Measurements from ENCODE around the gene FAM120C.
A peak's percentile ranks its signal among the peaks of the same experiment; 100 is the strongest.

The FAM120C gene

GRCh38 chrX:54063361-54063760 is 119.7 kb downstream of the FAM120C start:
- Histone ChIP-seq H3K9ac (no peak overlapping the region), H3K79me2 (ENCODE audit: insufficient read depth, low read depth) (no peaks in the 10 kb centered on the region), H3K4me2 (no peak overlapping the region), H3K4me3 (IDR thresholded peaks at IDR 0.05; ENCODE audit: insufficient read depth, low read depth, low read length) (no peak overlapping the region), H3K36me3 (ENCODE audit: insufficient read depth) (no peaks in the 10 kb centered on the region), H3K4me1 (ENCODE audit: low read depth, poor library complexity, severe bottlenecking) (no peaks in the 10 kb centered on the region), H4K20me1 (ENCODE audit: insufficient read depth) (no peaks in the 10 kb centered on the region), H3K27me3 (ENCODE audit: insufficient read depth, low read depth) (no peaks in the 10 kb centered on the region), H3K27ac (no peak overlapping the region), H2AFZ (ENCODE audit: low read depth) (no peak overlapping the region)
- no peak for TF ChIP-seq CTCF (conservative IDR thresholded peaks at IDR 0.05; ENCODE audit: low read depth, low read length)

GRCh38 chrX:54049801-54050200 is 133.3 kb downstream of the FAM120C start:
- Histone ChIP-seq H3K9ac (no peak overlapping the region), H3K36me3 (ENCODE audit: insufficient read depth) (no peaks in the 10 kb centered on the region), H3K4me1 (ENCODE audit: low read depth, poor library complexity, severe bottlenecking) (peaks cover 11% of the 10 kb centered on the region), H3K79me2 (ENCODE audit: insufficient read depth, low read depth) (no peaks in the 10 kb centered on the region), H3K27ac (no peak overlapping the region), H3K4me3 (IDR thresholded peaks at IDR 0.05; ENCODE audit: insufficient read depth, low read depth, low read length) (no peak overlapping the region), H3K4me2 (no peak overlapping the region), H3K27me3 (ENCODE audit: insufficient read depth, low read depth) (no peaks in the 10 kb centered on the region), H2AFZ (ENCODE audit: low read depth) (no peak overlapping the region), H4K20me1 (ENCODE audit: insufficient read depth) (no peaks in the 10 kb centered on the region)
- no peak for TF ChIP-seq CTCF (conservative IDR thresholded peaks at IDR 0.05; ENCODE audit: low read depth, low read length)

- no peak overlapping the region for H3K4me3 ChIP-seq (IDR thresholded peaks at IDR 0.05; ENCODE audit: insufficient read depth, low read depth, low read length)
- H3K4me2 ChIP-seq, result no peak overlapping the region
- no peak overlapping the region for H2AFZ ChIP-seq (ENCODE audit: low read depth)
- H3K36me3 ChIP-seq (ENCODE audit: insufficient read depth), result no peaks in the 10 kb centered on the region
- H3K79me2 ChIP-seq (ENCODE audit: insufficient read depth, low read depth), result peaks cover 2% of the 10 kb centered on the region; the same call in 1 of the 2 replicates
- H4K20me1 ChIP-seq (ENCODE audit: insufficient read depth), result no peaks in the 10 kb centered on the region
- peaks cover 11% of the 10 kb centered on the region for H3K4me1 ChIP-seq (ENCODE audit: low read depth, poor library complexity, severe bottlenecking)
- H3K9ac ChIP-seq, result no peak overlapping the region
- TF ChIP-seq CTCF (conservative IDR thresholded peaks at IDR 0.05; ENCODE audit: low read depth, low read length), result no peak
- no peak overlapping the region for H3K27ac ChIP-seq
- no peaks in the 10 kb centered on the region for H3K27me3 ChIP-seq (ENCODE audit: insufficient read depth, low read depth)
Observed at GRCh38 chrX:54048412-54048811, 134.6 kb downstream of the FAM120C start.

- peaks cover 11% of the 10 kb centered on the region for H3K4me1 ChIP-seq (ENCODE audit: low read depth, poor library complexity, severe bottlenecking)
- no peaks in the 10 kb centered on the region for H3K27me3 ChIP-seq (ENCODE audit: insufficient read depth, low read depth)
- peak overlapping the region; percentile 87 for H2AFZ ChIP-seq (ENCODE audit: low read depth)
- H3K27ac ChIP-seq, result peak overlapping the region; percentile 93
- H3K79me2 ChIP-seq (ENCODE audit: insufficient read depth, low read depth), result peaks cover 7% of the 10 kb centered on the region; the same call in 1 of the 2 replicates
- H3K4me2 ChIP-seq, result peak overlapping the region; percentile 86
- peak overlapping the region; percentile 80; the same call in 1 of the 2 replicates for H3K9ac ChIP-seq
- no peaks in the 10 kb centered on the region for H3K36me3 ChIP-seq (ENCODE audit: insufficient read depth)
- no peak overlapping the region for H3K4me3 ChIP-seq (IDR thresholded peaks at IDR 0.05; ENCODE audit: insufficient read depth, low read depth, low read length)
- H4K20me1 ChIP-seq (ENCODE audit: insufficient read depth), result no peaks in the 10 kb centered on the region
- TF ChIP-seq CTCF (conservative IDR thresholded peaks at IDR 0.05; ENCODE audit: low read depth, low read length), result no peak
Observed at GRCh38 chrX:54045563-54046228, 137.4 kb downstream of the FAM120C start.

Data from KMS-11 (cell line).